M059J (cell line): ENCODE results near the gene PJA2. TPM values are rescaled to one million over a fixed set of nuclear protein-coding genes. Genes with fewer than 3 reads are reported as not detected.
A peak's percentile ranks its signal among the peaks of the same experiment; 100 is the strongest.

ENCODE experiments used
- DNase-seq: peaks from one replicate; pipeline ENCODE4 v3.0.0-alpha.2; 2012; ENCODE audit warnings: low read depth
- total RNA-seq: library from RNA; depleted of rRNA; stranded (reverse); fragments of >200 nt; shearing (Covaris generic); gene quantifications from 2 replicates; pipeline ENCODE4 v1.2.3, GENCODE V29; 2014

The PJA2 gene
- total RNA-seq, 1 experiment from 2014 or later = 58.9 TPM

DNA sequence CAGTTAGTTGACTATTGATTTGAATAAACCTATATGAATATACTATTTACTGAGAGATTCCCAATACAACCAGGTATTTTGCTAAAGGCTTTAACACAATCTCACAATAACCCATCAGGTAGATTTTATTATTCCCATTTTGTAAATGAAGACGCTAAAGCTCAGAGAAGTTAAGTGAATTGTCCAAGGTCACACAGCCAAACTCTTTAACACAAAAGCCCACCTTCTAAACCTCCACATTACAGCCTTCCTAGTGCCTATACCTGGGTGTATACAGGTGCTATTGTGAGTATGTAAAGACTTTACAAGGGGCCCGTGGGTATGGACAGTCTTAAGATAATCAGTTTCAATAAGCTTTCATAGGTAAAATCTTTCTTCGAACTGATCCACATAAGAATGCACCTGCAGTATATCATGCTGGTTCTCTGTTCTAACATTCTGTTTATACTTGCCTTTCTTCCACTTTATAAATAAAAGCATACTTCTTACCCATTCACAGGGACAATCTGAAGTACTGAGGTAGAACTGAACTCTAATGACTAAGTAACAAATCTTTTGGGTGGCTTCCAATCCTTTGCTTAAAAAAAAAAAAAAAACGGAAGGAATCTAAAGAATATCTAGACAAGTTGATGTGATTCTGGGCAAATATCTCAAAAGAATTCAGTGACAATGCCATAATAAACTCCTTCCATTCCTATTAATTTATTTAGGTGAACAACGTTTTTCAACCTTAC, 59.1 kb downstream of the PJA2 start:
- peak; percentile 10 for DNase-seq

DNA sequence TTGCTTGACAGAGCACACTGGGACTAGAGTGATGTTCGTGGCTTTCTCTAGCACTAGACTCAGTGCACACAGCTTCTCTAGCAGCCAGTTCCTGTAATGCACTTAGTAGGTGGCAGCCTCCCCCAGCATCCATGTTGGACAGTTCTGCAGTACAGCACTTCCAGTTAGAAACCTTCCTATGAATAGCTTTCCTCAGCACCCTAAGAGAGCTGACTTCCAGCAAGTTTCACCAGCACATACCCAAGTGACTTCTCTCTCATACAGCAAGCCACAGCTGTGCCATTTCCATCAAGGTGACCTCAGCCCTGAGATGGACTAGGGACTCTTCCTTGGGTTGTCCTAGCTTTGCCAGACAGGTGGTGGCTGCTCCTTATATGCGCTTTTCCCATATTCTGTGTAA, 60.4 kb downstream of the PJA2 start:
- no peak for DNase-seq

DNA sequence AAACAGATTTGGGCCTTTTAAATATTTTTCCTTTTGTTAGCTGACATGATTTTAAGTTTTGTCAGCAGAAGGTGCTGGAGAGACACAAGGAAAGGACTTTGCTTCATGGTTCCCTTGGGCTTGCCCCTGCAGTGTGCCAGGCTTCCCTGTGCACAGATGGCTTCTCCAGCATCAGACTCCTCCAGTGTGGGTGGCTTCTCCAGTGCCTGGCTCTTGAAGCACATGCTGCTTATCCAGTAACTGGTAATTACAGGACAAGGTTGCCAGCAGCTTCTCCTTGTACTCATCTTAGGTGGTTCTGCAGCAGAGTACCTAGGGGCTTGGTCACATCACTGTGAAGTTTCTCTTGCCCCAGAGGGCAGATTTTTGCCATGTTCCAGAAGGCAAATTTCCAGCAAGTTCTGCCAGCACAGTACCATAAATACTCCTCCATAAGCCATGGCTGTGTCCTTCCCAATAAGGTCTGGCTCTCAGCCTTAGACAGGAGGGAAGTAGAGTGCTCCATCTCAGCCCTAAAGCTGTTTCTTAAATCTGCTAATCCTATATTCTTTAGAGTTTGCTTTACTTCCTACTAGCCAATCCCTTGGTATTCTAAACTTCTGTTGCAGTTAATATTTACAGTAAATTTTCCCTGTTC, 62.4 kb downstream of the PJA2 start:
- no peak for DNase-seq

DNA sequence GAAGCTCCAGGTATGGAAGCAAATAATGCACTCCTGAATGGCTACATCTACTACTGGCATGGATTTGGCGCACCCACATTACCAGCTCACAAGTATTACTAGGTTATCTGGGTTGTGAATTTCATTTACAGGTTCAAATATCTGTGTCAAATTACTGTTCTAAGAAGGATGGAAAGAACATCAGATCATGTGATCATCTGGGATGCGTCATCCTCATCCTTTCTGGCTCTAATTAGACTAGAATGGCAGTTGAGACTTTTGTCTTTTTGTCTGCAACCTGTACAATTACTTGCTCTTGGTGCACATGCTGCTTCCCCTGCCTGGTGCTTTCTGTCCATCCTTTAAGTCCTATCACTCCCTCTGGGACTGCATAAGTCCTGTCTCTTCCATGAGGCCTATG, 64.1 kb downstream of the PJA2 start:
- no peak for DNase-seq

DNA sequence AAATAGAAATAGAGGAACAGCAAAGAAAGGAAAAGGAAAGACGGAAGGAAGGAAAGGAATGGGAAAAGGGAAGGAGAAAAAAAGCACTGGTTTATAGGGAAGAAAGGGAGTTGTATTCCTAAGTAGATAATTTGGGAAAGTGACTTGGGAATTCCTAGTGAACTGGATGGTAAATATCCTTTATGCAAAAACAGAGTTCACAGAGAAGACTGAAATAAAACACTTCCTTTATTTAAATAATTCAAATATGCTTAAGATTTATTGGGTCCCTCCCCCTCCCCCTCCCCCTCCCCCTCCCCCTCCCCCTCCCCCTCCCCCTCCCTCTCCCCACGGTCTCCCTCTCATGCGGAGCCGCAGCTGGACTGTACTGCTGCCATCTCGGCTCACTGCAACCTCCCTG, 69.4 kb downstream of the PJA2 start:
- DNase-seq = no peak

DNA sequence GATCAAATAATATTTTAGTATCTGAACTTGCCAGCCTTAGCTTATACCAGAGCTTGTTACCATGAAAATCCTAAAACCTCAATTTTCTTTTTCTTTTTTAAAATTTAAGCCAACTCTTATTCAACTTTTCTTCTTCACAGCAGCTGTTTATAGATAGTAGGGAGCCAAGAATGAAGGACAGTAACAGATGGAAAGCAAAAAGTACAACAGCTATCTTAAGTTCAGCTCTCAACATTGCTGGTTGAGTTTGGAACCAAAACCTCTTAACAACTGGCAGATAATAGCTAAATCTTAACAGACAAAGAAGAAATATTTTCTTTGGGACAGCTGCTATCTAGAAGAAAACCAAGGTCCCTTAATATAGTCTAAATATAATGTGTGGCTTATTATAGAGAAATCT, 74.7 kb downstream of the PJA2 start:
- no peak for DNase-seq

DNA sequence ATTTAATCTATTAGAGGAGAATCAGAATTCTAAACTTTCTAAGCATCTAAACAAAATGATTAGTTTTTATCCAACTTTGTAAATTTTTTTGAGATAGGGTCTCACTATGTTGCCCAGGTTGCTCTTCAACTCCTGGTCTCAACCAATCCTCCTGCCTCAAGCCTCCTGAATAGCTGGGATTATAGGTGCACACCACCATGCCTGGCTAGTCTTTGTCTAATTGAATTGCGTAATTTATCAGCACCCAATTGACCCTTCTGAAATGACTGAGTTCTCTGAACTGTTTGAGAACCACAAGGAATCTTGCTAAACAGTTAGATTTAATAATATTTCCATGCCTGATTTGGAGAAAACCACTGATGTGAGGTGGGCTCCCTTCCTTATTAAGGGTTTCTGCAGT, 75.7 kb downstream of the PJA2 start:
- DNase-seq = no peak

DNA sequence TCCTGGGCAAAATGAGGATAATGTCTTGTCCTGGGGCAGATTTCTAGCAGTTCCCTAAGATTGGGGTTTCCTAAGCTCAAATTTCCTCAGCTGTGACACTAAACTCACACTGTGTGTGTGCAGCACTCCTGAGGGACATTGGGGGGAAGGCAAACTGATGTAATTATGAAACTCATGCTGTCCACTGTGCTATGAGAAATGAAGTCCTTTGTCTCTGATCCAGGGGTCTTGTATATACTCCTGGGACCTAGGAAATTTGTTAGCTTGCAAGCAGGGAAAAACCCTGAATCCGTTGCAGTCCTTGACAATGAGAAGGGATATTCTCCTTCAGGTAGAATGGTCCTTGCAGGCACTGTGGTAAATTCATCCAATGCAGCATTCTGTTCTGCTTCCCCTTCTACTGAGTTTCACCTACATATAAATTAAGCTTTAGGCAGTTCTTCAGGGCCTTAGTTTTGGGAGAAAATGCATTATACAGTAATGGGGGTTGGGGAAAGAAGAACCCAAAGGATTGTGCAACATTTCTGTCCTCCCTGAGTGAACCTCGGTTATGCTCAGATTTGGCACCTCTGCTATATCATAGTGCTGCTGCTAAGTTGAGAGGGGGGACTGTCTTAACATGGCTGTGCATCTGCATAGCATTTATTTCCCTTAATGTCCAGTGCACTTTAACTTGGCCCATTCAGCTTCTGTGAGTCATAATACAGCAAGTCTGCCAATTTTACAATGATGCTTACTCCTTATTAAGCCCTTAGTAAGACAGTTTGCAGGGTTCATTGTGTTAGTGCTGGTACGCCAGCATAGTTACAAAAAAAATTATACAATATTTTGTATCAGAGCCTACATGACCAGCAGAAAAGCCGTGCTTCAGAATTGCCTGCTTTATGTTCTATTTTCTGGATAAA, 80.2 kb downstream of the PJA2 start:
- peak; percentile 62 for DNase-seq

DNA sequence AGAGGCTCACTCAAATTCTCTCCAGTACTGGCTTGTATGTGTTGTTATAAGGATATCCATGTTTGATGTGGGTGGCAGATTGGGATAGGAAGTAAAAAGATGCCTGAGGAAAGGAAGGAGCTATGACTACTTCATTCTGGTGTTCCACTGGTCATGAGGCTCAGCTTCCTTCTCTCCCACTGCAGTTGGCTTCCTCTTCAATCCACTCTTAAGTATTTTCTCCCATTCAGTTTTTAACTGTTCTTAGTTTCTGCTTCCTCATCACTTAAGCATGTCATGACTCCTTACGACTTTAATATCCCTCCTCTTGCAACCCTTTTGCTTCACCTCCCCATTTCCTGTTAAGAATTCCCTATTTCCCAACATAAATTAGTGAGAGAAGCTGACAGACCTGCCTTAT, 81.1 kb downstream of the PJA2 start:
- peak; percentile 19 for DNase-seq

DNA sequence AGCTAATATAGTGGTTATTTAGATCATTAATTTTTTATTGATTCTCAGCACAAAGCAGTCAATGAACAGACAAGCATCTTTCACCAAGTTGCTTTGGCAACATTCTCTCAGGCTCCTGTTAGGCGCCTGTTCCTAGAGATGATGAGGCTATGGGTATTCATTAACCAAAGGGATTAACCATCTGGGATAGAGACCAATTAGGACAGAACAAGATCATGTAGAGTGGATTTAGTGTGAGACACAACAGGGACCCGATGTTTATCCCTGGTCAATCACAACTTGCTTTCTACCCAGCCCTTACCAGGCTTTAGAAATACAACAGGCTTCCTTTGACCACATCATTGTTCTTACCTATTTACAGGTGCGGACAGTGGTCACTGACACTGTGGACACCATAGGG, 82.2 kb downstream of the PJA2 start:
- DNase-seq = no peak

DNA sequence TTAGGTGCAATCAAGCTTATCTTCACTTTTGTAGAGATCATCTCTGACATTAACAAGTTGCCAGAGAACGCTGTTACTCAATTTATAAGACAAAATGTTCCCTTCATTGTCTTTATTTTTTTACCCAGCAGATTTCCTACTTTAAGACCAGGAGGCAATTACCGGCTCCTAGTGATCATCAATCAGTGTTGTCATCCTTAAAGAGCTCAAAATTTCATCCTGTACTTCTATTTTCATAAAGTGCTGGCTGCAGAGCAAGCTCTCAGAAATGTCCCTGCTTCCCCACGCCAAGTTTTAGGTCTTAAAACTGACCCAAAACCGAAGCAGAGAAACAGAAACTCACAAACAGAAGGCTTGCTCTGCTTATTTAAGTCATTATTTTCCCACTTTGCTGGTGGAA, 82.9 kb downstream of the PJA2 start:
- no peak for DNase-seq

DNA sequence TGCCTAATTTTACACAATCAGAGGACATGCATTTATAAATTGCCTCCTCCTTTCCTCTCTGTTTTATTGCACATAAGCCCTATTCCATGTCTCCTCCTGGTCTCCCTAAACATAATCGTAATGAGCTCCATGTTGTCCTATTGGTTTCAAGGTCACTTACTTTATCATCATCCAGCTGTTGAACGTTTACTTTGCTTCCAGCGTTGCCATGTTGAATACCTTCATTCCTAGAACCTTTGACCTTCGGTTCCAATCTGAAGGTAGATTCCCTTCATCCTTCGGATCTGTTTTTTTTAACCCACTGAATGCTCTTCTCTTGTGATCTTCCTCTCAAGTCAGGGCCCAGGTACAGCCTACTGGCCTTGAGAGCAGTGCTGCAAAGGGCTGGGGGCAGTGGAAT, 84.3 kb downstream of the PJA2 start:
- DNase-seq = no peak

DNA sequence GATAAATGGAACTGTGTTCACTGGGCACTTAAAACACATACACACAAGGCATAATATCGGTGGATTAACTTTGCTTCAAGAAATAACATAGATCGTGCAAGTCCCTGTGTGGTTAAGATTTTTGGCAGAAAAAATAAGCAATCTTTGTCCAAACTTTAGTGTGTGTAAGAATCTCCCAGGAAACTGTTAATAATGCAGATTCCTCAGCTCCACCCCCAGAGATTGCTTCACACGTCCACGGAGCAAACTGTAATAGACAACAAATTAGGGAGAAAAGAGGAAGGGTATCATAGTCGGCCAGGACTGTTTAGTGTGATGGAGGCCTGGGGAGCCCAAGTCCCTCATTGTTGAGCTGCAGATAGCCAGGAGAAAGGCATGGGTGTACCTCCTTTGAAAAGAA, 84.8 kb downstream of the PJA2 start:
- DNase-seq = no peak

DNA sequence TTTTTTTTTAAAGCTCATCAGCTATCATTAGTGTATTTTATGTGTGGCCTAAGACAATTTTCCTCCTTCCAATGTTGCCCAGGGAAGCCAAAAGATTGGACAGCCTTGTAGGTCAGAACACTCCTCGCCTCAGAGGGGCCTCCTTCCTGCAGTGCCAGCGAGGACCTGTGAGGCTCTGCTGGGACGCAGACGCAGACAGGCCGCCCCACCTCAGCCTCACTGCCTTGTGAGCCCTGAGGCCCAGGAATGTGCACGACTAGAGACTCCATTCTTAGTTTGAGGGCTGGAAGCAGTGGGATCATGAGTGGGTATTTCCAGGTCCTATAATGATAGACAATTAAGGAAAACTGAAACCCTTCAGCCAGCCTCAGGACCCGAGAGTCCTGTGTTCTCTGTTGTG, 85.4 kb downstream of the PJA2 start:
- DNase-seq = no peak

DNA sequence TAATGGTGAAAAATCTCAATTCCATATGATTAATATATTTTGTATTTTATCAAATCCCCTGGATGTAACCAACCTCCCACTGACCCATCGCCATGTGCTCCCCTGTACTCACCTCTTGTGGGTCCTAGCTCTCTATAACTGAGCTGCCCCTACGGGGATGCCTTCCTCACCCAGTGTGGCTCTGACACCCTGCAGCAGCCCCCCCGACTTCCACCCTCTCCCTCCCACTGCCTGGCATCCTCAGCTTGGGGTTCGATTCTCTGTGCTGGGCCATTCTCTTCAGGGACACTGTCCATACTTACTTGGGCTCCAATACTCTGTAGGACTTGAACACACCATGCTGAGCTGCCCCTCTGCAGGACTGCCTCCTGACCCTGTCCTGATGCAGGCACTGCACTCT, 87.1 kb downstream of the PJA2 start:
- no peak for DNase-seq

DNA sequence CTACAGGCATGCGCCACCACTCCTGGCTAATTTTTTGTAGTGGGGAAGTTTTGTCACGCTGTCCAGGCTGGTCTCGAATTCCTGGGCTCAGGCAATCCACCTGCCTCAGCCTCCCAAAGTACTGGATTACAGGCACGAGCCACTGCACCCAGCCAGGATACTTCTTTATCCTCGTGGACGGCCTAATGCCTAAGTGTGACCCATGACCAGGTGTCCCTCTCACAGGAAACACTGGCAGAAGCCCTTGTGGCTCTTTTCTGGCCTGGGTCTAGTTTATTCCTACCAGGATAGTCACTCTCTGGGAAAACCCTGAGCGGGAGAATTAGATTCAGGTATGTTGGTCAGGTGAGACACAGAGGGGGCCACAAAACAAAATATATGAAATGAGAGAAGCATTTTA, 90.4 kb downstream of the PJA2 start:
- DNase-seq = no peak

DNA sequence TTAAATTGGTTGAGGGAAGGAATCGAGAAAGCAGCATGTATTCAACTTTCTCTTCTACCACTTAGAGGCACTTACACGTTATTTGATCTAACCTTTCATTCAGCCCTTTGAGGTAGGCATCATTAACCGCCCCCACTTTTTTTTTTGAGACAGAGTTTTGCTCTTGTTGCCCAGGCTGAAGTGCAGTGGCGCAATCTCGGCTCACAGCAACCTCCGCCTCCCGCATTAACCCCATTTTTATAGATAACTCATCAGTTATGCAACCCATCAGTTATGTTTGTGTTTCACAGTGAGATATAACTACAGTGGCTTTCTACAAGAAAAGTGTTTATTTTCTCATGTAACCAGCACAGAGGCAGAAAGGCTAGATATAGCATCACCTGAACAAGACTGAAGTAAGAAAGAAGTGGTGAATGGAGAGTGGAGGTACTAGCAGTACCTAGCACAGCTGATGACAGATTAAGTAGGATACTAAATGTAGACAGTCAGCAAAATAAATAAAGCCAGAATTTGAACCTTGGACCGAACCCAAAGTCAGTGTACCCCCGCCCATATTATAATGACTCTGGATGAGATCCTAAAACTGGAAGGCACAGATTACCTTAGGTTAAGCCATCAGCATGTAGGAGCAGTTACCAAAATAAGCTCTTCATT, 91.2 kb downstream of the PJA2 start:
- no peak for DNase-seq

DNA sequence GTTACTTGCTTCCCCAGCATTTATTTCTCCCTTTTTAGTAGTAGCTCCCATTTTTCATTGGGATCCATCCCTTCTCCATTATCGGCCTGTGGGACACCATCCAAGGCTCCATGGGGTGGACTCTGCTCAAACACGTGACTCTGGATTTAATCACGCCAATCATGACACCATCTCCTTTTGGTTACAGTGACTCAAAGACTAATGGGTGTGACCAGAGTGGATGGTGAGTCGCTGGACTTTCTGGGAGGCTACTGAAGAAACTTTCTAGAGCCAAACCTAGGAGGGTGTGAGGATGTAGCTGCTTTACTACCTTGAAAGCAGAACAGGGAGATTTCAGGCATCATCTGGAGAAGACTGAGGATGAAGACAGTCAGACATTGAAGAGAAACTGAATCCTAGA, 93.1 kb downstream of the PJA2 start:
- DNase-seq = peak; percentile 69

DNA sequence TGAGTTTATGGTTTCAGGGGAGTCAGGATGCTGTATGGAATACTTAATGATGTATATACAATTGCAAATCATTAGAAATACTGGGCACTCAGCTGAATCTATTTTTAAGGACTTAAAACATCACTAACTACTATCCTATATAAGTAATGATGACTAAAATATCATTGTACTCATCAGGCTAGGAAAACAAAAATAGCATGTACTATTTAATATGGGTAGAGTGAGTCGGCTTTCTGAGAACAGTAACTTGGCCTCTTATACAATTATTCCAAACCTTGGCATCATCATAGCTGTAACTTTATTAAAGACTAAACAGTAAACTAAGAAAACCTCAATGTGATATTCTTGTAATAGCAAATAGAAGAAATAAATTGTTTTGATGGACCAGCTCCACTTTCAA, 94.5 kb downstream of the PJA2 start:
- no peak for DNase-seq

DNA sequence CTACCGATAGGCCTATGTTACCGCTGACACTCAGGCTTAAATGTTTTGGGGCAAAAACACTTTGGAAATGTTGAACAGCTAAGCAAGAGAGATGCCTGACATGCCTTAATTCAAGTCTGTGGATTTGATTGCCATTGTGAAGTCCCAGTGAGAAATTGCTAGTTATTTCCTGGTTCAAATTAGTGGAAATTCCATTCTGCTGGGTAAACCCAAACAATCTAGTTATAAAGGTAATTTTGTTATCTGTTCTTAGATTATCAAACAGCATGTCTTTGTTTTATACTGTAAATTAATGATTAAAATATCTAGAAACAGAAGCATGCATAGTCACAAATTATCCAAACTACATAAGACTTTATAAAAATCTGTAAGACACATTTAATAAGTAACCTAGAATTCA, 96.6 kb downstream of the PJA2 start:
- no peak for DNase-seq

DNA sequence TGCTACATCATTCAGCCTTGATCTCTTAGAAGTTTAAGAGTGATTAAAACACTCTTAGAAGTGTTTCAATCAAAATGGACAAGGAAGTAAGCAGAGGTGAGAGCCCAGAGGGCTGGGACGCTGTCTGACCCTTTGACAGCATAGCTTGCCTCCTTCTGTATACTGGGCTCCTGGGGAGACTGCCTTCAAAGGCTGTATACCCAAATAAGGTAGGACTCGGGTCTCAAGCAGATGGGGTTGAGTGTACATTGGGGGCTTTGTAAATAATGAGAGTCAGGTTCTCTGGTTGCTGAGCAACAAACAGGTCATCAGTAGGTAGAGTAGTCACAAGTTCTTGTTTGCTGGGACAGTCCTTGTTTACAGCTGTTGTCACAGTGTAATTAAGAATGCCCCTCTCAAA, 97.1 kb downstream of the PJA2 start:
- DNase-seq = no peak

DNA sequence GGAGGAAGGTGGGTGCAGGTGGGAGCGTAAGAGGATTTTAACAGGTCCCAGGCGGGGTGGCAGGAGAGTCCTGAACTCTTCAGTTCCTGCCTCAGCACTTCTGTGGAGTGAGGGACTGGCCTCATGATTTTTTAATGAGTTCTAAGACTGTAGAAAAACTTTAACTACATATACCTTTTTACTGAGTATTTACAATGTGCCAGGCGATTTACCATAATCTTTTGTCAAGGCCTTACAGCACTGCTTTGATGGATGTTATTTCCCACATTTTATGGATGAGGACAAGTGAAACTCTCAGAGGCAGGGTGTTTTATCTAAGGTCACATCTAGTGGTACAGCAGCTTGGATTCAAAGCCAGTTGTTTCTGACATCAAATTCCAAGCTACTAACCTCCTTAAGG, 99.5 kb downstream of the PJA2 start:
- DNase-seq = no peak
